ENCODE data around the gene BHMT2. TPM values are rescaled to one million over a fixed set of nuclear protein-coding genes. Genes with fewer than 3 reads are reported as not detected.

BHMT2 gene
- total and polyA plus RNA-seq, 2 of the 13 experiments (the other 11 are each of a cell fraction or from before 2014, with no cell fraction given) = 13.8 to 18.8 TPM

- Histone ChIP-seq H3K79me2 (ENCODE audit: insufficient read depth, low read length) (no peaks in the 10 kb centered on the region), H4K20me1 (ENCODE audit: insufficient read depth, low read length) (no peaks in the 10 kb centered on the region), H3K9me3 (ENCODE audit: low read length) (peaks cover 3% of the 10 kb centered on the region; the same call in 1 of the 2 replicates), H3K4me2 (ENCODE audit: low read depth, low read length) (no peak overlapping the region), H3K4me1 (ENCODE audit: insufficient read depth, low read length) (peaks cover 29% of the 10 kb centered on the region), H3K9ac (ENCODE audit: insufficient read depth, low read depth, low read length) (no peak overlapping the region), H3K27me3 (ENCODE audit: control insufficient read depth in 1 of 2, insufficient read depth in 2 of 2, low read length in 2 of 2) (no peaks in the 10 kb centered on the region), H3K27ac (ENCODE audit: extremely low read length, insufficient read depth, low read length) (peak overlapping the region; percentile 95), H2AFZ (ENCODE audit: low read length) (no peak overlapping the region), H3K4me3 (replicated peaks in 1 of 3; ENCODE audit: insufficient read depth in 1 of 3, low read depth in 2 of 3, low read length in 3 of 3) (no peak overlapping the region), H3K36me3 (replicated peaks in 1 of 2; ENCODE audit: control insufficient read depth in 1 of 2, insufficient read depth in 2 of 2, low read length in 2 of 2) (no peaks in the 10 kb centered on the region)
- WGBS (ENCODE audit: low lambda C conversion rate) = 90% methylated on average over 5 of the region's 5 CpGs
- no peak for DNase-seq (ENCODE audit: low spot score)
- in situ Hi-C loops (cut with HindIII; ENCODE audit: extremely low pct_ligation_motif_present, low pct_unique_long_range_greater_than_20kb) = no loop called here
- no TSS peak for BruUV-seq (replicated peaks)
- ATAC-seq = no peak
- CTCF ChIA-PET (ENCODE audit: low intra/inter-chr PET ratio, low total read pairs) = no interaction called here
- TF ChIP-seq ZNF614 (CRISPR knock-in tag; IDR thresholded peaks at IDR 0.05; ENCODE audit: borderline replicate concordance) (no peak), ZNF510 (CRISPR knock-in tag; IDR thresholded peaks at IDR 0.05; ENCODE audit: low read depth) (no peak), BRF2 (CRISPR knock-in tag; IDR thresholded peaks at IDR 0.05) (no peak), ZBTB25 (CRISPR knock-in tag; IDR thresholded peaks at IDR 0.05) (no peak), CEBPZ (IDR thresholded peaks at IDR 0.05; ENCODE audit: low read length) (no peak), TGIF2 (CRISPR knock-in tag; IDR thresholded peaks at IDR 0.05) (no peak), ZNF382 (CRISPR knock-in tag; IDR thresholded peaks at IDR 0.05; ENCODE audit: borderline replicate concordance) (no peak), ZNF891 (CRISPR knock-in tag; IDR thresholded peaks at IDR 0.05) (no peak), KAT2B (IDR thresholded peaks at IDR 0.05; ENCODE audit: borderline replicate concordance, low read depth, low read length) (no peak), TCF12 (IDR thresholded peaks at IDR 0.05) (no peak), TCF12 (CRISPR knock-in tag; IDR thresholded peaks at IDR 0.05) (no peak), DNMT1 (CRISPR knock-in tag; IDR thresholded peaks at IDR 0.05) (no peak), ZNF788 (CRISPR knock-in tag; IDR thresholded peaks at IDR 0.05; ENCODE audit: borderline replicate concordance) (no peak), NR2F2 (IDR thresholded peaks at IDR 0.05; ENCODE audit: borderline replicate concordance, low read depth) (no peak), MED13 (CRISPR knock-in tag; IDR thresholded peaks at IDR 0.05) (no peak), ZSCAN31 (CRISPR knock-in tag; IDR thresholded peaks at IDR 0.05; ENCODE audit: low read depth) (no peak), IRF9 (CRISPR knock-in tag; IDR thresholded peaks at IDR 0.05; ENCODE audit: borderline replicate concordance) (no peak), ZNF580 (CRISPR knock-in tag; IDR thresholded peaks at IDR 0.05; ENCODE audit: borderline replicate concordance, low read depth) (no peak), HNF4A (CRISPR knock-in tag; IDR thresholded peaks at IDR 0.05) (no peak)
- POLR2A ChIA-PET = no interaction called here
- intact Hi-C loops (cut with micrococcal nuclease; ENCODE audit: unreplicated experiment) = no loop called here
- FAIRE-seq = no peak
These were observed 36.8 kb upstream of the BHMT2 start for GRCh38 chr5:79032782-79033181.
